Chondrocyte (in vitro differentiated cells): Measurements from ENCODE around the gene ZNF680. TPM values are rescaled to one million over a fixed set of nuclear protein-coding genes. Genes with fewer than 3 reads are reported as not detected.
"Not testable (repeated sequence)": the region's sequence is repeated elsewhere in the genome, so short reads cannot be mapped to it uniquely, and the experiment has no call there.

Experiments
- DNase-seq: peaks from one replicate; pipeline ENCODE4 v3.0.0; 2021; ENCODE audit warnings: mixed read lengths, low spot score
- H3K27ac Mint-ChIP-seq: one replicate; pipeline ENCODE4 v1.8.0; 2021; ENCODE audit warnings: mild to moderate bottlenecking, moderate library complexity, mixed read lengths; ENCODE audit not compliant: unreplicated experiment
- H3K27me3 Mint-ChIP-seq: 2 replicates; pipeline ENCODE4 v1.8.0; 2021; ENCODE audit warnings: low read depth, mixed read lengths
- H3K36me3 Mint-ChIP-seq: 2 replicates; pipeline ENCODE4 v1.8.0; 2021; ENCODE audit warnings: low read depth, mixed read lengths
- H3K4me1 Mint-ChIP-seq: 2 replicates; pipeline ENCODE4 v1.8.0; 2021; ENCODE audit warnings: low read depth, mild to moderate bottlenecking, mixed read lengths
- H3K4me3 Mint-ChIP-seq: one replicate; pipeline ENCODE4 v1.8.0; 2021; ENCODE audit warnings: mild to moderate bottlenecking, moderate library complexity, mixed read lengths; ENCODE audit not compliant: unreplicated experiment
- H3K9me3 Mint-ChIP-seq: 2 replicates; pipeline ENCODE4 v1.8.0; 2021; ENCODE audit warnings: low read depth, mixed read lengths
- CTCF ChIP-seq: fragments of 200-600 bp; sonication (generic); IDR thresholded peaks from 2 replicates; pipeline ENCODE4 v1.5.0; 2021; ENCODE audit warnings: antibody characterized with exemption, mild to moderate bottlenecking, moderate library complexity
- total RNA-seq: library from RNA; stranded (reverse); gene quantifications from 3 replicates; pipeline ENCODE4 v1.2.1, GENCODE V29; 2021

The ZNF680 gene
- total RNA-seq, 1 donor from 2014 or later: 3.9 TPM

GRCh38 chr7:64590971-64591370 is 28.1 kb upstream of the ZNF680 start:
- no peak overlapping the region for H3K4me3 Mint-ChIP-seq
- H3K36me3 Mint-ChIP-seq: no peaks in the 10 kb centered on the region
- DNase-seq: no peak
- H3K27ac Mint-ChIP-seq: no peak overlapping the region
- peaks cover 35% of the 10 kb centered on the region for H3K9me3 Mint-ChIP-seq
- TF ChIP-seq CTCF: no peak
- H3K27me3 Mint-ChIP-seq: no peaks in the 10 kb centered on the region
- H3K4me1 Mint-ChIP-seq: no peaks in the 10 kb centered on the region

DNA sequence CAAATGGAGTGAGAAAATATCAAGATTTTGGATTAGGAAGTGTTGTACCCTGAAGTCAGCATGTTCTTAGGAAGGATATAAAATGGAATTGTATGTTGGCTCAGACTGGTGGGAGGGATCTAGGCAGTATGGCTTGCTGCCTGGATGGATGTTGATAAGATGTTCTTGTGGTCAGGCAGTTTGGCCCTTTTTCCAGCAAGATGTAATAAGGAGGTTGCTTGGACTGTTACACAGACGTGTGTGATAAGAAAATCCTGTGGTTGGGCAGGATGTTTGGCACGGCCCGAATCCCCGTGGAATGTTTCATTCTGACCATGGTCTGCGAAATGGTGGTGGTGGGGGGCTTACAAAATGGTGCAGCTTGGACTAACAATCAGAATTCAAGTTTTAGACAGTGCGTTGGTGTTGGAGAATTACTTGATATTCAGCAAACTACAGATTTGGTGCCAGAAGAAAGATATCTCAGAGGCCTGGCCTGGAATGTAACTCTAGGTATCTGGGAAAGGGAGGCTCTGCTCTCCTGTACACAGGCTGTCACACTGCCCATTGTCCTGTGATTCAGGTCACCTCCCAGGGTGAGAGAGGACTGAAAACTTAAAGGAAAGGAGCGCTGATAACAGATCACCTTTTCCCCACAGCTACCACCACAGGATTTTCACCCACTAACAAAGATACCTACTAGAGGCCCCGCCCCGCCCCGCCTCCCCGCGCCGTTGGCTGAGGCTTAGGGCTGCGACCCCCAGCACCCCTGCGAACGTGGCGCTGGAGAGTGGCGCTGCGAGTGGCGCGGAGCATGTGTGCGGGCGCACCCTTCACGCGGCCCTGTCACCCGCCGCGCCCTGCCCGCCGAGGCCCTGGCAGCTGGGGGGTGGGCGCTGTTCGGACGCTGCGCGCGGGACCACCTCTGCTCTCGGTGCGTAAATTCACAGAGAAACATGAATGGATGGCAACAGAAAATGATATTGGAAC is 19.3 kb upstream of the ZNF680 start:
- Mint-ChIP-seq H3K36me3 (no peaks in the 10 kb centered on the region), H3K27ac (no peak overlapping the region), H3K27me3 (no peaks in the 10 kb centered on the region), H3K4me3 (no peak overlapping the region), H3K4me1 (no peaks in the 10 kb centered on the region), H3K9me3 (peaks cover 16% of the 10 kb centered on the region)
- DNase-seq: no peak
- no peak for TF ChIP-seq CTCF

GRCh38 chr7:64581391-64581790 is 18.5 kb upstream of the ZNF680 start:
- Mint-ChIP-seq H3K4me1 (no peaks in the 10 kb centered on the region), H3K4me3 (no peak overlapping the region), H3K27me3 (no peaks in the 10 kb centered on the region), H3K9me3 (peaks cover 10% of the 10 kb centered on the region), H3K27ac (no peak overlapping the region), H3K36me3 (no peaks in the 10 kb centered on the region)
- DNase-seq: no peak
- TF ChIP-seq CTCF: no peak

GRCh38 chr7:64574540-64575099 is 11.7 kb upstream of the ZNF680 start:
- Mint-ChIP-seq H3K27ac (no peak overlapping the region), H3K4me3 (no peak overlapping the region), H3K9me3 (peaks cover 2% of the 10 kb centered on the region), H3K27me3 (no peaks in the 10 kb centered on the region), H3K36me3 (no peaks in the 10 kb centered on the region), H3K4me1 (no peaks in the 10 kb centered on the region)
- TF ChIP-seq CTCF: no peak
- DNase-seq: no peak

DNA sequence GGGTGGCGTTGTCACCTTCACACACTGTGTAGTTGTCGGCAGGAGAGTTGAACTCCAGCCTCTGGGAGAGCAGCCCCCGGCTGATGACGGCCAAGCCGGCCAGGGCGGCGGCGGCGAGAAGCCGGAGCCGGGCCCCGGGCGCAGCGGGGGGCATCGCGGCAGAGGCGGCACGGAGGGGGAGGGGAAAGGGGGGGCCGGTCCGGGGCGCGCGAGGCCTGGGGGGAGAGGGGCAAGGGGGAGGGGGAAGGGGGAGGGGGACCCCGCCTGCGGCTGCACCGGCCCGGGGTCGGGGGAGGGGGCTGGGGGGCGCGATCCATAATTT is 7.4 kb upstream of the ZNF680 start:
- not testable (repeated sequence) for H3K4me1 Mint-ChIP-seq, H3K4me3 Mint-ChIP-seq, H3K27me3 Mint-ChIP-seq, DNase-seq, H3K36me3 Mint-ChIP-seq, H3K27ac Mint-ChIP-seq, H3K9me3 Mint-ChIP-seq

DNA sequence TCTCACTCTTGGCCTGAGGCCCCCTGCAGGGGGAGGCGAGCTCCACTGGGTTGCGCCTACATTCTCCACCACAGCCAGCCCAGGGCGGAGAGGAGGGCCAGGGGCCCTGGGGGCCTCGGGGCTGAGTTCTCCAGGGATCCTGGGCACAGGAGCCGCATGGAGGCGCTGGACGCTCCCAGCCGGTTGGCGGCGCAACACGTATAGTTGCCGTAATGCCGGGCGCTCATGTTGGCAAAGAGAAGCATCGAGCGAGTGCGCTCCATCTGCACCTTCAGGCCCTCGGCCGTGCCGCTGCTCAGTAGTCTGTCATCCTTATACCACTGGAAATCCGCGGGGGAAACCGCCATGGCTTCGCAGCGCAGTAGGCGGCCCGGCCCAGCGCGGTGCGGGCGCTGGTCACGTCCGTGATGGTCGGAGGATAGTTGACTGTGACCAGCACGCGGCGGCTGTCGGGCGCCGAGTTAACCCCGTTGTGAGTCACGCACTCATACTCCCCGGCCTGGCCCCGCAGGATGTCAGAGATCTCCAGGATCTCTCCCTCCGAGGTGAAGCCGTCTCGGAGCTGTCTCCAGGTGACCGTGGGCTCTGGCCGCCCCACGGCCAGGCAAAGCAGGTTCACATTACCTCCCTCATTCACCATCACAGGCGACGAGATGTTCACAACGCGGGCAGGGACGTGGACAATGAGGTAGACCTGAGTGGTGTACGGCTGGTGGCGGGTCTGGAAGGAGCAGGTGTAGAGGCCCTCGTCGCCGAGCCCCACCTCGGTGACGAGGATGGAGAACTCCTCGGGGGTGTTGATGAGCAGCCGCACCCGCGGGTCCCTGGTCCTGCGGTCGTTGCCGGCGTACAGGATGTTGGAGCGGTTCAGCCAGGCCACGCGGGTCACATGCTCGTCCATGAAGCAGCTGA is 6.8 kb upstream of the ZNF680 start:
- H3K9me3 Mint-ChIP-seq: not testable (repeated sequence)

More for the DNA sequence above, 6.8 kb upstream of the ZNF680 start:
- H3K27me3 Mint-ChIP-seq, H3K36me3 Mint-ChIP-seq, H3K27ac Mint-ChIP-seq, H3K4me3 Mint-ChIP-seq, DNase-seq, H3K4me1 Mint-ChIP-seq: not testable (repeated sequence)
